ENCODE measurements around the gene JAKMIP1.
A peak's percentile ranks its signal among the peaks of the same experiment; 100 is the strongest.

Gene JAKMIP1

GRCh38 chr4:6110681-6111353 lies 89.5 kb downstream of the JAKMIP1 start:
- ChIA-PET POLR2A (no interaction called here), CTCF (interaction anchor here (0.5 to 0.7 kb wide), 2 partner anchors 26 to 99 kb away, joined by 3 read pairs; no protein-coding TSS in a partner anchor)
- TF ChIP-seq HDGF (IDR thresholded peaks at IDR 0.05; ENCODE audit: borderline replicate concordance): no peak
- no peak for TF ChIP-seq NFRKB (IDR thresholded peaks at IDR 0.05)
- no peak for TF ChIP-seq BHLHE40 (IDR thresholded peaks at IDR 0.05; ENCODE audit: borderline replicate concordance)
- TF ChIP-seq ZNF384 (IDR thresholded peaks at IDR 0.05): no peak
- TF ChIP-seq CTBP1 (IDR thresholded peaks at IDR 0.05; ENCODE audit: borderline replicate concordance): no peak
- TF ChIP-seq PKNOX1 (IDR thresholded peaks at IDR 0.05): no peak
- TF ChIP-seq SUZ12 (IDR thresholded peaks at IDR 0.05): no peak
- no peak for TF ChIP-seq ARNT (IDR thresholded peaks at IDR 0.05)
- TF ChIP-seq LEF1 (IDR thresholded peaks at IDR 0.05; ENCODE audit: borderline replicate concordance): no peak
- TF ChIP-seq L3MBTL2 (conservative IDR thresholded peaks at IDR 0.05): no peak
- no peak for TF ChIP-seq FOXM1 (IDR thresholded peaks at IDR 0.05; ENCODE audit: borderline replicate concordance)
- TF ChIP-seq FOXK2 (IDR thresholded peaks at IDR 0.05): no peak
- no peak for TF ChIP-seq FOXA1 (IDR thresholded peaks at IDR 0.05)
- TF ChIP-seq TARDBP (IDR thresholded peaks at IDR 0.05): no peak
- no peak for TF ChIP-seq ELF4 (IDR thresholded peaks at IDR 0.05)
- no peak for TF ChIP-seq SP1 (IDR thresholded peaks at IDR 0.05)
- no peak for DNase-seq (ENCODE audit: extremely low spot score)

- TF ChIP-seq ELF4 (IDR thresholded peaks at IDR 0.05) (no peak), PKNOX1 (IDR thresholded peaks at IDR 0.05) (no peak), L3MBTL2 (conservative IDR thresholded peaks at IDR 0.05) (no peak), BHLHE40 (IDR thresholded peaks at IDR 0.05; ENCODE audit: borderline replicate concordance) (no peak), LEF1 (IDR thresholded peaks at IDR 0.05; ENCODE audit: borderline replicate concordance) (no peak), ZNF384 (IDR thresholded peaks at IDR 0.05) (no peak), SUZ12 (IDR thresholded peaks at IDR 0.05) (no peak), SP1 (IDR thresholded peaks at IDR 0.05) (no peak), FOXK2 (IDR thresholded peaks at IDR 0.05) (no peak), ARNT (IDR thresholded peaks at IDR 0.05) (no peak), HDGF (IDR thresholded peaks at IDR 0.05; ENCODE audit: borderline replicate concordance) (no peak), TARDBP (IDR thresholded peaks at IDR 0.05) (no peak), FOXA1 (IDR thresholded peaks at IDR 0.05) (no peak), NFRKB (IDR thresholded peaks at IDR 0.05) (no peak), CTBP1 (IDR thresholded peaks at IDR 0.05; ENCODE audit: borderline replicate concordance) (no peak), FOXM1 (IDR thresholded peaks at IDR 0.05; ENCODE audit: borderline replicate concordance) (no peak)
- ChIA-PET CTCF (interaction anchor here (0.5 to 0.6 kb wide), 2 partner anchors 100 to 111 kb away, joined by 3 read pairs; no protein-coding TSS in a partner anchor), POLR2A (no interaction called here)
- peak; percentile 42 for DNase-seq (ENCODE audit: extremely low spot score)
These were observed 90.3 kb downstream of the JAKMIP1 start for GRCh38 chr4:6109842-6110560.

GRCh38 chr4:6107886-6108285 lies 92.5 kb downstream of the JAKMIP1 start:
- TF ChIP-seq LEF1 (IDR thresholded peaks at IDR 0.05; ENCODE audit: borderline replicate concordance) (no peak), FOXM1 (IDR thresholded peaks at IDR 0.05; ENCODE audit: borderline replicate concordance) (no peak), ELF4 (IDR thresholded peaks at IDR 0.05) (no peak)
- CTCF ChIA-PET: interaction anchor here (0.6 kb wide), 1 partner anchor 167 kb away, joined by 3 read pairs; no protein-coding TSS in a partner anchor
- POLR2A ChIA-PET: no interaction called here
- no peak for DNase-seq (ENCODE audit: extremely low spot score)

GRCh38 chr4:6107114-6107791 lies 93.1 kb downstream of the JAKMIP1 start:
- CTCF ChIA-PET: no interaction called here
- no peak for DNase-seq (ENCODE audit: extremely low spot score)
- POLR2A ChIA-PET: no interaction called here
- TF ChIP-seq ELF4 (IDR thresholded peaks at IDR 0.05) (no peak), TARDBP (IDR thresholded peaks at IDR 0.05) (no peak), FOXM1 (IDR thresholded peaks at IDR 0.05; ENCODE audit: borderline replicate concordance) (no peak), FOXA1 (IDR thresholded peaks at IDR 0.05) (no peak), L3MBTL2 (conservative IDR thresholded peaks at IDR 0.05) (no peak), ZNF384 (IDR thresholded peaks at IDR 0.05) (no peak)

GRCh38 chr4:6106156-6106555 lies 94.2 kb downstream of the JAKMIP1 start:
- no peak for TF ChIP-seq CTBP1 (IDR thresholded peaks at IDR 0.05; ENCODE audit: borderline replicate concordance)
- TF ChIP-seq FOXK2 (IDR thresholded peaks at IDR 0.05): no peak
- no peak for TF ChIP-seq PKNOX1 (IDR thresholded peaks at IDR 0.05)
- no peak for TF ChIP-seq FOXA1 (IDR thresholded peaks at IDR 0.05)
- no peak for TF ChIP-seq ELF4 (IDR thresholded peaks at IDR 0.05)
- TF ChIP-seq ZNF384 (IDR thresholded peaks at IDR 0.05): no peak
- no peak for TF ChIP-seq TARDBP (IDR thresholded peaks at IDR 0.05)
- no peak for TF ChIP-seq ARNT (IDR thresholded peaks at IDR 0.05)
- TF ChIP-seq SUZ12 (IDR thresholded peaks at IDR 0.05): no peak
- no peak for TF ChIP-seq SP1 (IDR thresholded peaks at IDR 0.05)
- TF ChIP-seq BHLHE40 (IDR thresholded peaks at IDR 0.05; ENCODE audit: borderline replicate concordance): no peak
- TF ChIP-seq L3MBTL2 (conservative IDR thresholded peaks at IDR 0.05): no peak
- no peak for TF ChIP-seq LEF1 (IDR thresholded peaks at IDR 0.05; ENCODE audit: borderline replicate concordance)
- POLR2A ChIA-PET: no interaction called here
- CTCF ChIA-PET: no interaction called here
- DNase-seq (ENCODE audit: extremely low spot score): no peak
